Hematopoietic multipotent progenitor cell treated with erythropoietin and hydrocortisone succinate and interleukin-3 and kit ligand, for 6 days (in vitro differentiated cells): ENCODE data around the gene NSUN6.

Source experiments
- DNase-seq: peaks from one replicate; pipeline ENCODE4 v3.0.0-alpha.2; 2015

The NSUN6 gene

GRCh38 chr10:18556522-18557147 lies 94.8 kb downstream of the NSUN6 start:
- no peak for DNase-seq

- no peak for DNase-seq
Observed at GRCh38 chr10:18554479-18554878, 96.9 kb downstream of the NSUN6 start.

- no peak for DNase-seq
Observed at GRCh38 chr10:18551473-18551872, 99.9 kb downstream of the NSUN6 start.

- DNase-seq, result no peak
Observed at GRCh38 chr10:18549105-18549504, 102.3 kb downstream of the NSUN6 start.

- peak; percentile 7 for DNase-seq
Observed at GRCh38 chr10:18545621-18546305, 105.6 kb downstream of the NSUN6 start.

GRCh38 chr10:18542832-18543231 lies 108.6 kb downstream of the NSUN6 start:
- no peak for DNase-seq

- DNase-seq, result no peak
Observed at GRCh38 chr10:18540195-18540594, 111.2 kb downstream of the NSUN6 start.

- DNase-seq, result no peak
Observed at GRCh38 chr10:18539335-18539734, 112.1 kb downstream of the NSUN6 start.

- no peak for DNase-seq
Observed at GRCh38 chr10:18533896-18534295, 117.5 kb downstream of the NSUN6 start.

GRCh38 chr10:18532881-18533535 lies 118.4 kb downstream of the NSUN6 start:
- no peak for DNase-seq

GRCh38 chr10:18528292-18528691 lies 123.1 kb downstream of the NSUN6 start:
- DNase-seq, result no peak

- no peak for DNase-seq
Observed at GRCh38 chr10:18527687-18528086, 123.7 kb downstream of the NSUN6 start.

GRCh38 chr10:18523858-18524257 lies 127.5 kb downstream of the NSUN6 start:
- no peak for DNase-seq

- no peak for DNase-seq
Observed at GRCh38 chr10:18523025-18523424, 128.4 kb downstream of the NSUN6 start.

- no peak for DNase-seq
Observed at GRCh38 chr10:18516851-18517250, 134.5 kb downstream of the NSUN6 start.

GRCh38 chr10:18514537-18514936 lies 136.8 kb downstream of the NSUN6 start:
- DNase-seq, result no peak

- DNase-seq, result no peak
Observed at GRCh38 chr10:18508587-18508986, 142.8 kb downstream of the NSUN6 start.

- peak; percentile 3 for DNase-seq
Observed at GRCh38 chr10:18505456-18506118, 145.8 kb downstream of the NSUN6 start.

- no peak for DNase-seq
Observed at GRCh38 chr10:18504161-18504560, 147.2 kb downstream of the NSUN6 start.

- no peak for DNase-seq
Observed at GRCh38 chr10:18501629-18502028, 149.8 kb downstream of the NSUN6 start.

- no peak for DNase-seq
Observed at GRCh38 chr10:18501198-18501597, 150.2 kb downstream of the NSUN6 start.

- no peak for DNase-seq
Observed at GRCh38 chr10:18500576-18500975, 150.8 kb downstream of the NSUN6 start.

- no peak for DNase-seq
Observed at GRCh38 chr10:18498998-18499397, 152.4 kb downstream of the NSUN6 start.
